ENCODE data around the gene GMPPA. TPM values are rescaled to one million over a fixed set of nuclear protein-coding genes. Genes with fewer than 3 reads are reported as not detected.
A peak's percentile ranks its signal among the peaks of the same experiment; 100 is the strongest.

Gene GMPPA
- total and polyA plus RNA-seq, 4 donors, result 18.8 to 48.9 (median 38.7) TPM

DNA sequence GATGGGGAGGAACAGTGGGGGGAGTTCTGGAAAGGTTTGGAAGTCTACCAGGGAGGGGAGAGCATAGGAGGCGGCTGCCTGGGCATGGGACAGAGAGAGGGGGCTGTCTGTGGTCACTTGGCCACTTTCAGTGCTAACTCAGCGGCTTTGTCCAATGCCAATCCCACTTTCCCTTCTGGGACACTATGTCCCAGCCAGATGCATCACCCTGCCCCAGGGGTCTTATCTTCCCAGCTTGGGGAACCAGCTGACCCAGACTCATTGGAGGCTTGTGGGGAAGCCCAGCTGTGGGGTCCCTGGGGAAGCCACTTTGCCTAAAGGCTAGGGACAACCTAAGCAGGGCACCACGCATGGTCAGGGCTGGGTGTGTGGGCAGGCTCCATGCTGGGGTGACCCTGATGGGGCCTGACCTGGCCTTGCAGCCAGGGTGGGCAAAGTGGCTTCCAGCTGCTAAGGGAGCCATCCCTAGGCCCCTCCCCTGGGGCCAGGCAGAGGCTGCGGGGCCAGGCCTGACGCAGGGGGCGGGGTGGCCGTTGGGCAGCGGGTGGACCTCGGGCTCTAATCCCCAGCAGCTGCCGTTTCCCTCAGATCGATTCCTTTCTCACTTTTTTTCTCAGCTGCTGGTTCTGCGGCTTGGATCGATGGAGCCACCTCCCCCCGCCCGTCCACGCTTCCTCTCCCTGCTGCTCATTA lies 14.0 kb downstream of the GMPPA start:
- Histone ChIP-seq H3K9ac (ENCODE audit: insufficient read depth in 1 of 2, low read length in 2 of 2) (no peak overlapping the region), H3K4me1 (ENCODE audit: control insufficient read depth in 5 of 5, insufficient read depth in 5 of 5, low read length in 5 of 5) (peaks cover 0 to 59% (median 2%) of the 10 kb centered on the region in 5 donors), H3K27ac (ENCODE audit: low read depth in 1 of 2, low read length in 1 of 2) (no peak overlapping the region), H3K27me3 (ENCODE audit: control insufficient read depth in 3 of 3, insufficient read depth in 3 of 3, low read length in 2 of 3) (peaks cover 0 to 39% (median 28%) of the 10 kb centered on the region in 3 donors), H3K4me3 (no peak overlapping the region), H3K9me3 (ENCODE audit: control insufficient read depth in 4 of 4, insufficient read depth in 3 of 4, low read length in 3 of 4) (peaks cover 0 to 3% (median 0%) of the 10 kb centered on the region in 4 donors), H3K36me3 (ENCODE audit: control insufficient read depth in 4 of 4, insufficient read depth in 4 of 4, low read length in 4 of 4) (no peaks in the 10 kb centered on the region)
- DNase-seq (no peak), ATAC-seq (ENCODE audit: insufficient read depth, low FRiP score) (no peak)
- 16 to 18% methylated on average over 15 to 16 of the region's 16 CpGs for WGBS, 2 donors
- TF ChIP-seq, protein P1, sequence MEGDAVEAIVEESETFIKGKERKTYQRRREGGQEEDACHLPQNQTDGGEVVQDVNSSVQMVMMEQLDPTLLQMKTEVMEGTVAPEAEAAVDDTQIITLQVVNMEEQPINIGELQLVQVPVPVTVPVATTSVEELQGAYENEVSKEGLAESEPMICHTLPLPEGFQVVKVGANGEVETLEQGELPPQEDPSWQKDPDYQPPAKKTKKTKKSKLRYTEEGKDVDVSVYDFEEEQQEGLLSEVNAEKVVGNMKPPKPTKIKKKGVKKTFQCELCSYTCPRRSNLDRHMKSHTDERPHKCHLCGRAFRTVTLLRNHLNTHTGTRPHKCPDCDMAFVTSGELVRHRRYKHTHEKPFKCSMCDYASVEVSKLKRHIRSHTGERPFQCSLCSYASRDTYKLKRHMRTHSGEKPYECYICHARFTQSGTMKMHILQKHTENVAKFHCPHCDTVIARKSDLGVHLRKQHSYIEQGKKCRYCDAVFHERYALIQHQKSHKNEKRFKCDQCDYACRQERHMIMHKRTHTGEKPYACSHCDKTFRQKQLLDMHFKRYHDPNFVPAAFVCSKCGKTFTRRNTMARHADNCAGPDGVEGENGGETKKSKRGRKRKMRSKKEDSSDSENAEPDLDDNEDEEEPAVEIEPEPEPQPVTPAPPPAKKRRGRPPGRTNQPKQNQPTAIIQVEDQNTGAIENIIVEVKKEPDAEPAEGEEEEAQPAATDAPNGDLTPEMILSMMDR (IDR thresholded peaks at IDR 0.05; ENCODE audit: control extremely low read depth, extremely low read depth), result no peak

DNA sequence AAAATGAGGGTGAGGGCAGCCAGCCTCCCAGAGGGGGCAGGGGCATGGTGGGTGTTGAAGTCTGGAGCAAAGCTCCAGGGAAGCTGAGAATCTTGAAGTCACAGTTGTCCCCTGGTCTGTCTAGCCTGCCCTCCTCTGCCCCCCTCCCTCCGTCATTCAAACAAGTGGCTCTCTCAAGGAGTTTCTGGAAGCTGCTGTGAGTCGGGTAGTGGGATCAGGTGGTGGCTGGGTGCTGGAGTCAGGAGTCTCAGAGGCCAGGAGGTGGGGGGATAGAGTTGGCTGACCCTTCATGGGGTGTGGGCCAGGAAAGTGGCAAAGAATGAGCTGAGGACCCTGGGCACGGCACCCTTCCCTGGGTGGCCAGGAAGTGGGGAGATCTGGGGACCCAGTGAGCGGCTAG lies 15.1 kb downstream of the GMPPA start:
- no peak overlapping the region for H3K4me3 ChIP-seq
- TF ChIP-seq, protein P1 (IDR thresholded peaks at IDR 0.05; ENCODE audit: control extremely low read depth, extremely low read depth), result no peak
- no peak for DNase-seq
- no peak overlapping the region for H3K9ac ChIP-seq (ENCODE audit: insufficient read depth in 1 of 2, low read length in 2 of 2)
- 4 to 8% methylated on average over 4 of the region's 4 CpGs for WGBS, 2 donors
- ATAC-seq (ENCODE audit: insufficient read depth, low FRiP score), result no peak
- peaks cover 0 to 50% (median 2%) of the 10 kb centered on the region in 5 donors for H3K4me1 ChIP-seq (ENCODE audit: control insufficient read depth in 5 of 5, insufficient read depth in 5 of 5, low read length in 5 of 5)
- H3K36me3 ChIP-seq (ENCODE audit: control insufficient read depth in 4 of 4, insufficient read depth in 4 of 4, low read length in 4 of 4), result no peaks in the 10 kb centered on the region
- H3K27ac ChIP-seq (ENCODE audit: low read depth in 1 of 2, low read length in 1 of 2), result no peak overlapping the region
- H3K9me3 ChIP-seq (ENCODE audit: control insufficient read depth in 4 of 4, insufficient read depth in 3 of 4, low read length in 3 of 4), result peaks cover 0 to 3% (median 0%) of the 10 kb centered on the region in 4 donors
- peaks cover 0 to 44% (median 30%) of the 10 kb centered on the region in 3 donors for H3K27me3 ChIP-seq (ENCODE audit: control insufficient read depth in 3 of 3, insufficient read depth in 3 of 3, low read length in 2 of 3)

DNA sequence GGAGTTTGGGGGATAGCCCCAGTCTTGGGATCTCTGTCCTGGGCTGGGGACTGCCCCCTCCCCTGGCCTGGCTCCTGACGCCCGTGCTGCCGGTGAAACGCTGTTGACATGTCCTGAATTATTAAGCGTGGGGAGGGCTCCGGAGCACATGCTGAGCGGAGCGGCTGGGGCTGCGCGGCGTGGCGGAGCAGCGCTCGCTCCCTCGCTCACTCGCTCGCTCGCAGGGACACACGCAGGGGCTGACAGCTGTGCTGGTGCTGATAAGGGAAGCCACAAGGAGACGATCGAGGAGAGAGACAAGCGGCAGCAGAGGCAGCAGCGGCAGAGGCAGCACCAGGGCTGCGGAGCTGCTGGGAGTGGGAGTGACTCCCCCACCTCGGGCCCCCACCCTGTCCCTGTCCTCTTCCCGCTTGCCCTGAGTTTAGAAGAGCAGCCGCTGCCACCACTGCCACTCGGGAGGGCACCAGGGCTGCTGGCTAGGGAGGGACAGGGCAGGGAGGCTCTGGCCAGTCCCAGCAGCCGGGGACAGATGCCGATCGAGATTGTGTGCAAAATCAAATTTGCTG lies 15.6 kb downstream of the GMPPA start, which contains the start of gene ASIC4:
Gene ASIC4, plus strand, starts transcription at position 287 of the 566 bp plus-strand sequence. Its CDS starts 243 bp downstream, at position 530.
- Histone ChIP-seq H3K9me3 (ENCODE audit: control insufficient read depth in 4 of 4, insufficient read depth in 3 of 4, low read length in 3 of 4) (peaks cover 0 to 3% (median 0%) of the 10 kb centered on the region in 4 donors), H3K4me3 (no peak within 1 kb of the TSS), H3K9ac (ENCODE audit: insufficient read depth in 1 of 2, low read length in 2 of 2) (no peak within 1 kb of the TSS), H3K27ac (ENCODE audit: low read depth in 1 of 2, low read length in 1 of 2) (no peak within 1 kb of the TSS), H3K4me1 (ENCODE audit: control insufficient read depth in 5 of 5, insufficient read depth in 5 of 5, low read length in 5 of 5) (peaks cover 0 to 50% (median 2%) of the 10 kb centered on the region in 5 donors), H3K36me3 (ENCODE audit: control insufficient read depth in 4 of 4, insufficient read depth in 4 of 4, low read length in 4 of 4) (no peaks in the 10 kb centered on the region), H3K27me3 (ENCODE audit: control insufficient read depth in 3 of 3, insufficient read depth in 3 of 3, low read length in 2 of 3) (peaks cover 0 to 46% (median 32%) of the 10 kb centered on the region in 3 donors)
- WGBS, 2 donors, result 6 to 7% methylated on average over 30 to 31 of the region's 31 CpGs
- no peak for ATAC-seq (ENCODE audit: insufficient read depth, low FRiP score)
- TF ChIP-seq, protein P1 (IDR thresholded peaks at IDR 0.05; ENCODE audit: control extremely low read depth, extremely low read depth), result no peak
- peak; percentile 74 to 75 (median 74) for DNase-seq

All from lung (tissue), 12 donors.